Lower leg skin (tissue), 4 donors: ENCODE data around the gene THBS4. TPM values are rescaled to one million over a fixed set of nuclear protein-coding genes. Genes with fewer than 3 reads are reported as not detected.

Source experiments
- DNase-seq, 2 donors: peaks; one replicate each; pipeline ENCODE4 v3.0.0-alpha.2; 2019; ENCODE audit warnings: low spot score in 2 of 2
- H3K4me3 ChIP-seq: fragments of 200-600 bp; sonication (generic); 2 replicates; pipeline ENCODE4 v1.5.1; 2017; ENCODE audit warnings: mild to moderate bottlenecking, low read depth; ENCODE audit not compliant: poor library complexity, severe bottlenecking
- POLR2A ChIP-seq, 2 donors: fragments of 450-650 bp; IDR thresholded peaks; one replicate each; pipeline ENCODE4 v1.6.1; 2016 to 2017; ENCODE audit warnings: antibody characterized with exemption in 2 of 2, mild to moderate bottlenecking in 1 of 2, moderate library complexity in 1 of 2
- WGBS, 2 donors: methylation state at CpG; one replicate each; pipeline ENCODE4 v1.1.5; 2018; 5-methylcytosine and 5-hydroxymethylcytosine counted together
- intact Hi-C: fragments of 100-400 bp; cut with DNase I; formaldehyde crosslinking; loops from one replicate; pipeline ENCODE4 v1.15.0; 2023; ENCODE audit warnings: low total_unique reads
- total RNA-seq, 4 donors: library from RNA; depleted of rRNA; stranded (reverse); fragments of >200 nt; gene quantifications; one replicate each; pipeline ENCODE4 v1.1.0, GENCODE V29; 2016
- TF ChIP-seq, protein P1 (sequence below), 3 donors: fragments of 450-650 bp; IDR thresholded peaks; one replicate each; pipeline ENCODE4 v1.5.1; 2016; ENCODE audit warnings: antibody characterized with exemption in 3 of 3, mild to moderate bottlenecking in 3 of 3, moderate library complexity in 2 of 3

Gene THBS4
- total RNA-seq, 4 donors from 2014 or later: 0.08 to 2.0 (median 0.51) TPM

DNA sequence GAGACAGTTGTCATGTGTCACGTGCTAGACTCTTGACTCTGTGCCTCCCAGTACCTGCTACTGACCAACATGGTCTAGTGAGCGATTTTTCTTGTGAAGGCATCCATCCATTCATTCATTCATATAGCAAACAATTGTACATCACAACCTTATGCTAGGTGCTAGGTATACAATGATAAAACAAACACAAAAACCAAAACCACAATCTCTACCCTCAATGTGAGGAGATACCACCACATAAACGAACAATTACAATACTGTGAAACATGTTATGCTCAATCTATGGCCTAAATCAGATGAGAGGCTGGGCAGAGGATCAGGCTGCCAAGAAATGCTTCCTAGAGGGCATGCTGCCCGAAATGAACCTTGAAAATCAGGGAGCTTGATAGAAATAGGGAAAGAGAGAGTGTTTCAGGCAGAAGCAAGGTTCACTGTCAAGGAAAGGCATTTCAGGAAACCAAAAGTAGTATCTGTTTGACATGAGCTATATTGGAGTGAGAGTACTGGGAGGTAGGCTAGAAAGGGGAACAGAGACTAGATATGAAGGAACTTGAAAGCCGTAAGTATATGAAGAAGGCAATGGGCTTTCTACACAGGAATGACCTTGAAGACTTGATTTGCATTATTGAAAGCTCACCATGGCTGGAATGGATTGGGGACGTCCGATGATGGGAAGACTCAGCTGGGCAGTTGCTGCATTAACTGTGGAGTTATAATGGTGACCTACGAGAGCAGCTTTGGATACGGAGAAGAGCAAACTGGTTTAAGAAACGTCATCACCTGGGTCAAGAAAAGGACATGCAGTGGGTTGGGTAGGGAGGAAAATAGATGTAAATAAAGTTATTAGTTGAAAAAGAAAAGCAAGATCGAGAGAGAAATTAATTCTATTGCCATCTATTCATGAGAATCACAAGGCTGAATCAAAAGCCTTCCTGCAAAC, 90.1 kb downstream of the THBS4 start:
- 82 to 85% methylated on average over 11 of the region's 11 CpGs for WGBS, 2 donors
- intact Hi-C loops: no loop called here
- TF ChIP-seq, protein P1, sequence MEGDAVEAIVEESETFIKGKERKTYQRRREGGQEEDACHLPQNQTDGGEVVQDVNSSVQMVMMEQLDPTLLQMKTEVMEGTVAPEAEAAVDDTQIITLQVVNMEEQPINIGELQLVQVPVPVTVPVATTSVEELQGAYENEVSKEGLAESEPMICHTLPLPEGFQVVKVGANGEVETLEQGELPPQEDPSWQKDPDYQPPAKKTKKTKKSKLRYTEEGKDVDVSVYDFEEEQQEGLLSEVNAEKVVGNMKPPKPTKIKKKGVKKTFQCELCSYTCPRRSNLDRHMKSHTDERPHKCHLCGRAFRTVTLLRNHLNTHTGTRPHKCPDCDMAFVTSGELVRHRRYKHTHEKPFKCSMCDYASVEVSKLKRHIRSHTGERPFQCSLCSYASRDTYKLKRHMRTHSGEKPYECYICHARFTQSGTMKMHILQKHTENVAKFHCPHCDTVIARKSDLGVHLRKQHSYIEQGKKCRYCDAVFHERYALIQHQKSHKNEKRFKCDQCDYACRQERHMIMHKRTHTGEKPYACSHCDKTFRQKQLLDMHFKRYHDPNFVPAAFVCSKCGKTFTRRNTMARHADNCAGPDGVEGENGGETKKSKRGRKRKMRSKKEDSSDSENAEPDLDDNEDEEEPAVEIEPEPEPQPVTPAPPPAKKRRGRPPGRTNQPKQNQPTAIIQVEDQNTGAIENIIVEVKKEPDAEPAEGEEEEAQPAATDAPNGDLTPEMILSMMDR (IDR thresholded peaks at IDR 0.05): no peak
- TF ChIP-seq POLR2A (IDR thresholded peaks at IDR 0.05): no peak

DNA sequence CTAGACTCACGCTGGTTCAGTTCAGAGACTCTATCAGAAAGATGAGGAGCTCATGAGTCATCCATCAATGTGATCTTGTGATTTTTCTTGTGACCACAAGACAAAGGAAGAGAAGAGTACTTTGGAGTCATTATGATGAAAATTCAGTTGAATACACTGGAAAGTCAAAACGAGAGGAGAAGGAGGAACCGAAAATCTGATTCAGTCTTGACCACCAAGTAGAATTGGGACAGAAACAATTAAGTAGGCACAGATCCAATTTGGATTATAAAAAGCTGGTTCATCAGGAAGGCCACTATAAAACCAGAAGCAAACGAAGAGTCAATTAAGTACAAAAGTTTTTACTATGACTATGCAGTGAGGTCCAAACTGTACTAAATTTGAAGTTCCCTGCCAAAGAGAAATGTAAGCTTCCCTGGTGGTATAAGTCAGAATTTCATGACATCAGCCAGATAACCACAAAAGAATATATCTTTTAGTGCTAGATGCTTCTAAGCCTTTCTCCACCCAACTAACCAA, 90.9 kb downstream of the THBS4 start:
- no peak overlapping the region for H3K4me3 ChIP-seq
- DNase-seq: no peak
- intact Hi-C loops: no loop called here
- 61 to 67% methylated on average over 4 of the region's 4 CpGs for WGBS, 2 donors
- TF ChIP-seq POLR2A (IDR thresholded peaks at IDR 0.05): no peak
- TF ChIP-seq, protein P1 (IDR thresholded peaks at IDR 0.05): no peak

More for the DNA sequence above, 90.1 kb downstream of the THBS4 start:
- no peak for DNase-seq
- no peak overlapping the region for H3K4me3 ChIP-seq

DNA sequence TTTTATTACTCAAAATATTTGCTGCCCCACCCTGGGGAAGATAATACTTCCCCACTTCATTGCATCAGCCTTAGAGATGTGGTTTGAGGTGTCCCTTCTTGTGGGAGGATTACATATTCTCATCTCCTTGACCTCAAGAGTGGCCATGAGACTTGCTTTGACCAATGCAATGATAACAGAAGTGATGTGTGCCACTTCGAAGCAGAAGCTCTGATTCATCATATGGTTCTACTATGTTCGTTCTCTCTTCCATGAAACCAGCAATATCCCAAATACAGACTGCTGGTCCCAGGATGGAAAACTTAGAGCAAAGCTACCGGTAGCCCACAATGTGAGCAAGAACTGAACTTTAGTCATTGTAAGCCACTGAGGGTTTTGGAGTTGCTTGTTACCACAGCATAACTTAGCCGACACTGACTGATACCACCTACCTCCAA, 92.0 kb downstream of the THBS4 start:
- no peak for TF ChIP-seq POLR2A (IDR thresholded peaks at IDR 0.05)
- TF ChIP-seq, protein P1 (IDR thresholded peaks at IDR 0.05): no peak
- 77 to 79% methylated on average over 4 of the region's 4 CpGs for WGBS, 2 donors
- no peak overlapping the region for H3K4me3 ChIP-seq
- no peak for DNase-seq
- intact Hi-C loops: no loop called here

DNA sequence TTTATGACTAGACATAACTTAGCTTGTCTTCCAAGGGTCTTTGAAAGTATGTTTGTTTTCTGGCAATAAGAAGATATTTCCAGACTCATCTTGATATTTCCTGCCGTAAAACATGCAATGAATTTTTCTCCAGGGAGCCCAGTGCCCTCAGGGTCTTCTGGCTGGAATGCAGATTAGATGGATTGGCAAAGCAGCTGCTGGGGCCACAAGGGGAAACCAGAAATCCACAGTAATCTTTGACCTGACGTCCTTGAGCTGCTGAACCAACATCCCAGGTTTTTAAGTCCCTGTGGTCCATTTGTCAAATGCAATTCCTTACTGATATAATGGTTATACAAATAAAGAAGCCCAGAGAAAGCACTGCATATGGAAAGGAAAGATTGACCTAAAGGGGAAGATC, 93.0 kb downstream of the THBS4 start:
- WGBS, 2 donors: 39 to 40% methylated on average over 2 of the region's 2 CpGs
- TF ChIP-seq POLR2A (IDR thresholded peaks at IDR 0.05): no peak
- TF ChIP-seq, protein P1 (IDR thresholded peaks at IDR 0.05): no peak
- intact Hi-C loops: no loop called here
- H3K4me3 ChIP-seq: no peak overlapping the region
- DNase-seq: no peak

DNA sequence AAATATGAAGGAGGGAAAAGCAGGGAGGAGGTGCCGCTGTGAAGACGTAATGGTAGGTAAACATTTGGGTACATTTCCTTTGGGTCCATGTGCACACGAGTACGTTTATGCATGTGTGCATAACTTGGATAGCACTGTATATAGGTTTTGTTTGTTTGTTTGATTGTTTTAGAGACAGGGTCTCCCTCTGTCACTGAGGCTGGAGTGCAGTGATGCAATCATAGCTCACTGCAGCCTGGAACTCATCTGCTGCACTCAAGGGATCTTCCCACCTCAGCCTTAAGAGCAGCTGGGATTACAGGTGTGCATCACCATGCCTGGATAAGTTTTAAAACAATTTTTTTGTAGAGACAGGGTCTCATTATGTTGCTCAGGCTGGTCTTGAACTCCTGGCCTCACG, 94.0 kb downstream of the THBS4 start:
- H3K4me3 ChIP-seq: no peak overlapping the region
- WGBS, 2 donors: 94 to 96% methylated on average over 5 of the region's 5 CpGs
- intact Hi-C loops: no loop called here
- TF ChIP-seq, protein P1 (IDR thresholded peaks at IDR 0.05): no peak
- TF ChIP-seq POLR2A (IDR thresholded peaks at IDR 0.05): no peak
- no peak for DNase-seq

Other genes starting within 250 kb of the THBS4 start
- 10 to 100 TPM in 3 of 4 donors, 1 to 10 TPM in 1; 8.6 to 13.9 (median 10.2) TPM for gene MTX3, start 44.1 kb upstream of the THBS4 start, total RNA-seq
- gene SERINC5, start 220.7 kb downstream of the THBS4 start, total RNA-seq: 10 to 100 TPM; 49.6 to 61.4 (median 56.3) TPM